ENCODE results near the gene COL9A3. TPM values are rescaled to one million over a fixed set of nuclear protein-coding genes. Genes with fewer than 3 reads are reported as not detected.

The COL9A3 gene
- total RNA-seq, 1 experiment from 2014 or later = 8.5 TPM

GRCh38 chr20:62782149-62782892 lies 34.5 kb upstream of the COL9A3 start:
- intact Hi-C loops (cut with micrococcal nuclease; ENCODE audit: unreplicated experiment) = no loop called here
- Histone ChIP-seq H4K20me1 (ENCODE audit: insufficient read depth) (no peaks in the 10 kb centered on the region), H2AFZ (no peak overlapping the region), H3K36me3 (ENCODE audit: low read depth) (no peaks in the 10 kb centered on the region), H3K4me2 (no peak overlapping the region), H3K27me3 (ENCODE audit: insufficient read depth, low read depth) (no peaks in the 10 kb centered on the region), H3K9me2 (ENCODE audit: insufficient read depth) (no peaks in the 10 kb centered on the region), H3K4me1 (replicated peaks; ENCODE audit: insufficient read depth) (no peaks in the 10 kb centered on the region), H3F3A (ENCODE audit: insufficient read depth, low read depth) (peaks cover 8% of the 10 kb centered on the region; the same call in 1 of the 2 replicates), H3K9me3 (ENCODE audit: insufficient read depth, low read depth) (no peaks in the 10 kb centered on the region), H3K79me2 (ENCODE audit: low read depth) (no peaks in the 10 kb centered on the region), H3K4me3 (no peak overlapping the region), H3K27ac (no peak overlapping the region)
- ChIA-PET CTCF (no interaction called here), POLR2A (ENCODE audit: unreplicated experiment) (no interaction called here)
- BruUV-seq (replicated peaks) = no TSS peak
- no peak for DNase-seq
- TF ChIP-seq CTCF (conservative IDR thresholded peaks at IDR 0.05) (no peak), EZH2 (IDR thresholded peaks at IDR 0.05; ENCODE audit: low read depth) (no peak)

GRCh38 chr20:62782893-62783278 lies 34.0 kb upstream of the COL9A3 start:
- DNase-seq = no peak
- H2AFZ ChIP-seq = no peak overlapping the region
- H4K20me1 ChIP-seq (ENCODE audit: insufficient read depth) = no peaks in the 10 kb centered on the region
- H3K27ac ChIP-seq = no peak overlapping the region
- no peaks in the 10 kb centered on the region for H3K27me3 ChIP-seq (ENCODE audit: insufficient read depth, low read depth)
- H3K9me2 ChIP-seq (ENCODE audit: insufficient read depth) = no peaks in the 10 kb centered on the region
- BruUV-seq (replicated peaks) = no TSS peak
- H3K4me2 ChIP-seq = no peak overlapping the region
- H3K4me1 ChIP-seq (replicated peaks; ENCODE audit: insufficient read depth) = no peaks in the 10 kb centered on the region
- ChIA-PET POLR2A (ENCODE audit: unreplicated experiment) (interaction anchor here (0.7 kb wide), 1 partner anchor 166 kb away, joined by 4 read pairs; no protein-coding TSS in a partner anchor), CTCF (no interaction called here)
- TF ChIP-seq EZH2 (IDR thresholded peaks at IDR 0.05; ENCODE audit: low read depth) (no peak), CTCF (conservative IDR thresholded peaks at IDR 0.05) (no peak)
- H3K36me3 ChIP-seq (ENCODE audit: low read depth) = no peaks in the 10 kb centered on the region
- no peak overlapping the region for H3K4me3 ChIP-seq
- intact Hi-C loops (cut with micrococcal nuclease; ENCODE audit: unreplicated experiment) = no loop called here
- no peaks in the 10 kb centered on the region for H3K9me3 ChIP-seq (ENCODE audit: insufficient read depth, low read depth)
- no peaks in the 10 kb centered on the region for H3K79me2 ChIP-seq (ENCODE audit: low read depth)
- peaks cover 8% of the 10 kb centered on the region; the same call in 1 of the 2 replicates for H3F3A ChIP-seq (ENCODE audit: insufficient read depth, low read depth)

GRCh38 chr20:62784497-62784896 lies 32.4 kb upstream of the COL9A3 start:
- H3K36me3 ChIP-seq (ENCODE audit: low read depth) = no peaks in the 10 kb centered on the region
- DNase-seq = no peak
- intact Hi-C loops (cut with micrococcal nuclease; ENCODE audit: unreplicated experiment) = no loop called here
- no peaks in the 10 kb centered on the region for H3K79me2 ChIP-seq (ENCODE audit: low read depth)
- H3K9me2 ChIP-seq (ENCODE audit: insufficient read depth) = no peaks in the 10 kb centered on the region
- H3K9me3 ChIP-seq (ENCODE audit: insufficient read depth, low read depth) = no peaks in the 10 kb centered on the region
- no peaks in the 10 kb centered on the region for H3K4me1 ChIP-seq (replicated peaks; ENCODE audit: insufficient read depth)
- no TSS peak for BruUV-seq (replicated peaks)
- H3K27me3 ChIP-seq (ENCODE audit: insufficient read depth, low read depth) = no peaks in the 10 kb centered on the region
- no peak overlapping the region for H3K4me3 ChIP-seq
- TF ChIP-seq EZH2 (IDR thresholded peaks at IDR 0.05; ENCODE audit: low read depth) (no peak), CTCF (conservative IDR thresholded peaks at IDR 0.05) (no peak)
- ChIA-PET POLR2A (ENCODE audit: unreplicated experiment) (interaction anchor here (0.6 kb wide), 1 partner anchor 10 kb away, joined by 3 read pairs; no protein-coding TSS in a partner anchor), CTCF (no interaction called here)
- H2AFZ ChIP-seq = no peak overlapping the region
- no peak overlapping the region for H3K27ac ChIP-seq
- peaks cover 8% of the 10 kb centered on the region; the same call in 1 of the 2 replicates for H3F3A ChIP-seq (ENCODE audit: insufficient read depth, low read depth)
- H3K4me2 ChIP-seq = no peak overlapping the region
- no peaks in the 10 kb centered on the region for H4K20me1 ChIP-seq (ENCODE audit: insufficient read depth)

Measured in PC-9 (cell line).